NCI-H524 (cell line): ENCODE results near the gene IZUMO1R.
"Not testable (repeated sequence)": the region's sequence is repeated elsewhere in the genome, so short reads cannot be mapped to it uniquely, and the experiment has no call there.

Experiments used
- DNase-seq, 2 experiments: peaks; one replicate each; lab custom pipeline; 2025; lab: John Stamatoyannopoulos, UW

The IZUMO1R gene

GRCh38 chr11:94303966-94304958 is at the start of gene IZUMO1R:
IZUMO1R (plus strand) TSS chr11:94304580; CDS start chr11:94305637, 1,057 bp downstream.
- peak in 1 of 2 experiments; percentile 24 for DNase-seq

GRCh38 chr11:94271885-94272372 is 32.5 kb upstream of the IZUMO1R start:
- no peak for DNase-seq

GRCh38 chr11:94272738-94273313 is 31.6 kb upstream of the IZUMO1R start:
- no peak for DNase-seq

GRCh38 chr11:94275961-94276360 is 28.4 kb upstream of the IZUMO1R start:
- no peak for DNase-seq

- no peak for DNase-seq
Measured at GRCh38 chr11:94276943-94277342, 27.4 kb upstream of the IZUMO1R start.

GRCh38 chr11:94278207-94278606 is 26.2 kb upstream of the IZUMO1R start:
- DNase-seq = not testable (repeated sequence)

GRCh38 chr11:94279996-94280395 is 24.4 kb upstream of the IZUMO1R start:
- no peak for DNase-seq

GRCh38 chr11:94281324-94281723 is 23.1 kb upstream of the IZUMO1R start:
- DNase-seq = no peak

GRCh38 chr11:94283678-94284077 is 20.7 kb upstream of the IZUMO1R start:
- no peak for DNase-seq

- DNase-seq = no peak
Measured at GRCh38 chr11:94295534-94295933, 8.8 kb upstream of the IZUMO1R start.

GRCh38 chr11:94297985-94298576 is 6.3 kb upstream of the IZUMO1R start:
- no peak for DNase-seq

GRCh38 chr11:94302776-94303175 is 1.6 kb upstream of the IZUMO1R start:
- peak; percentile 69 to 85 for DNase-seq

GRCh38 chr11:94305146-94305545 is 766 bp downstream of the IZUMO1R start:
- DNase-seq = no peak

- DNase-seq = no peak
Measured at GRCh38 chr11:94307101-94307791, 2.9 kb downstream of the IZUMO1R start.

- DNase-seq = no peak
Measured at GRCh38 chr11:94308024-94308423, 3.6 kb downstream of the IZUMO1R start.

GRCh38 chr11:94309757-94310156 is 5.4 kb downstream of the IZUMO1R start:
- no peak for DNase-seq

- peak in 1 of 2 experiments; percentile 60 for DNase-seq
Measured at GRCh38 chr11:94310191-94310875, 6.0 kb downstream of the IZUMO1R start.

- DNase-seq = no peak
Measured at GRCh38 chr11:94312339-94312738, 8.0 kb downstream of the IZUMO1R start.

- no peak for DNase-seq
Measured at GRCh38 chr11:94314064-94314463, 9.7 kb downstream of the IZUMO1R start.

GRCh38 chr11:94315664-94316063 is 11.3 kb downstream of the IZUMO1R start:
- no peak for DNase-seq

- DNase-seq = no peak
Measured at GRCh38 chr11:94322501-94322900, 18.1 kb downstream of the IZUMO1R start.
